Mammary epithelial cell (primary cell): ENCODE measurements around the gene FANK1.

ENCODE experiments used
- CTCF ChIP-seq, 2 donors: IDR thresholded peaks in 1 of 2; conservative IDR thresholded peaks in 1 of 2; 2 replicates each; pipeline ENCODE4 v1.5.1; 2011 to 2012; ENCODE audit warnings: inconsistent platforms in 2 of 2, low read length in 2 of 2, mild to moderate bottlenecking in 2 of 2, control low read depth in 1 of 2, low read depth in 1 of 2; ENCODE audit not compliant: insufficient read depth in 1 of 2; ENCODE audit errors: extremely low read depth in 1 of 2
- EZH2 ChIP-seq: IDR thresholded peaks from 2 replicates; pipeline ENCODE4 v1.6.1; 2012; ENCODE audit warnings: low read length, inconsistent platforms, borderline replicate concordance

- TF ChIP-seq CTCF (conservative IDR thresholded peaks at IDR 0.05 in 1 of 2, IDR thresholded peaks at IDR 0.05 in 1 of 2; ENCODE audit: extremely low read depth in 1 of 2, insufficient read depth in 1 of 2, low read depth in 1 of 2, low read length in 2 of 2) (no peak), EZH2 (no peak)
These were observed 88.0 kb downstream of the FANK1 start for GRCh38 chr10:125984346-125984745.
